HG02938 (cell line): ENCODE data around the gene FMNL2.

Experiments used
- ATAC-seq: cut with Tn5 transposase; IDR thresholded peaks from one replicate; pipeline ENCODE4 v1.9.1; 2021; ENCODE audit warnings: mild to moderate bottlenecking, moderate library complexity; ENCODE audit not compliant: unreplicated experiment

The FMNL2 gene

GRCh38 chr2:152489364-152489763 lies 154.4 kb downstream of the FMNL2 start:
- ATAC-seq: no peak

DNA sequence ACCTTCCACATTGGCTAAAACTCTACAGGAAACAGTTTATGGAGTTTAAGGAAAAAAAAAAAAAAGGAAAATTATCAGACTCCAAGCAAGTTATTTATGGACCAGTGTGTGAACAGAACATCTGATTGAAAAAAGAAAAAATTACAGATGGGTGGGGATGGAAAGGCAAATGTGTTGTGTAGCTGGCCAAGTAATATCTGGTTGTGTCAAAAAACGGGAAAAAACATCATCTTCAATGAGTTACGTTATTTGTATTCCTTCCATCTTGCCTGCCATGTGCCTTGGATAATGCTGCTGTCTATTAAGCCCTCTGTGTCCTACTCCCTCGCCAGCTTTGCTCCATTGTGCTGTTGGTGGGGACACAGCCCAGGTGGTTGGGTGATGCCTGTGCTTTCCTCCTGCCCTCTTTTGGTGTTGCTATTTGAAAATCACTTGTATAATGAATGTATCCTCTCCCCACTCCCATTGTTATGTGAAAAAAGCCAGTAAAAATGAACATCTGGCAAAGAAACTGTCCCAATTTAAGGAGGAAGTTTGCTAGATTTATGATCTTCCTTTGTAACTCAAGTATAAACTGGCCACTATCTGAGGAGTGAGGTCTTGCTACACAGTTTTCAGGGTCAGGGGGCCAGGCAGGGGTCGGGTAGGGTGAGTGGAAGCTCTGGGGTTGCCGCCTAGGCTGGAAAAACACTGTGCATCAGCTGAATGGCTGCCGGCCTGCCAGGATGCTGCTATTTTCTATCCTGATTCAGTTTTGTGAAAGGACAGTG lies 155.9 kb downstream of the FMNL2 start:
- no peak for ATAC-seq

DNA sequence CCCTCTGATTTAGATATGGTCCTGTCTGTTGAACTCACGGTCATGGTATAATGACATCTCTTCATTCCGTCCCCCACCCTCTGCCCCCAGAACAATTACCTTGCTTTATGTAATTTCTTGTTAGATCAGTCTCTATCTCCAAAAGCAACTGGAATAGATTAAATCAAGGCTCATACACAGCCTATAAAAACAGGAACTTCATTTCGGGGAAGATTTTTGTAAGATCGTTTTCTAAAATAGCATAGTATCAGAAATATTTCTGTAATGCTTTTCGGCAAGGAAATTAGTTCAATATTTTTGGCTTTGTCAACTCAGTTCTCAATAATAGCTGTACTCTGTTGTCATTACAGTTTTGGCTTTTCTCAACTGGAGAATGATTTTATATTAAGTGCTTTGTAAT lies 157.2 kb downstream of the FMNL2 start:
- no peak for ATAC-seq

DNA sequence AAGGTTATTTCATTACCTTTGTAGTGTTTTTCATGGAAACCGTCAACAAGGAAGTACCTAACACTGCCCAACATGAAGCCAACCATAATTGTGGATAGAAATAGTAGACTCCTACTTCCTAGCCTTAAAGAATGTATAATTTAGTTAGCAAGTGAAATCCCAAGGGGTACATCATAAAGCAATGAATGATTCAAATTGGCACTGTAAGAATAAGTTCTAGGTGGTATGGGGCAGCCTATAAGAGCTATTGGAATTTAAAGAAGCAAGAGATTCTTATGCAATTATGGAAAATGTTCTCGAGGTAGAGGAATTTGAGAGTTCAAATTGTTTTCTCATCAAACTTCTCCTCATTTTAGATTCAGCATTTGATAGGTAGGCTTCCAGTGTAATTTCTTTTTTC lies 157.9 kb downstream of the FMNL2 start:
- no peak for ATAC-seq

- ATAC-seq: no peak
Measured at GRCh38 chr2:152493417-152493816, 158.4 kb downstream of the FMNL2 start.

DNA sequence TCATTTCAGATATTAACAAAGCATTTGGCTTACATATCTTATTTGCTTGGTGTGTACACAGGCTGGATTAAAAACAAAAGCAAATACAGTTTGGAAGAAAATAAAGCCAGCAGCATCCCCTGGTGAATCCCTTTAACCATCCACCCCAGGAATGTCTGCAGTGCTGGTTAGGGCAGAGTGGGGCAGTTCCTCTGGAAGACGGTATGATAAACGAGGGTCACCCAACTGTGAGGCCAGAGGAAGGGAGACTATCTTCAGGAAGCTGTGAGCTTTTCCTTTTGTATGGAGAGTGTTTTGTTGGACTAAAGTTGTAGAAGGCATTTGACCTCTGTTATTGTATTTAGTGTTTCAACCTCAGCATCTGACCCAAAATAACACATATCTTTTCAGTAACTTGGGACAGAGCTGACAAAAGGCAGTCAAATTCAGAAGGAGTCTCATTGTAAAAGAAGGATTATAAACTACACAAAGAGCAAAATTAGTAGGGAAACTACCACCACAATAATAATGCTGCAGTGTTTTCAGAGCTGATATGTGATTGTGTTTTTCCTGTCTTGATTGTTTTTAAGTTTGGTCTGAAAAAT lies 159.1 kb downstream of the FMNL2 start:
- ATAC-seq: no peak

- ATAC-seq: no peak
Measured at GRCh38 chr2:152496371-152496770, 161.4 kb downstream of the FMNL2 start.

GRCh38 chr2:152497481-152498052 lies 162.6 kb downstream of the FMNL2 start:
- peak; percentile 78 for ATAC-seq

DNA sequence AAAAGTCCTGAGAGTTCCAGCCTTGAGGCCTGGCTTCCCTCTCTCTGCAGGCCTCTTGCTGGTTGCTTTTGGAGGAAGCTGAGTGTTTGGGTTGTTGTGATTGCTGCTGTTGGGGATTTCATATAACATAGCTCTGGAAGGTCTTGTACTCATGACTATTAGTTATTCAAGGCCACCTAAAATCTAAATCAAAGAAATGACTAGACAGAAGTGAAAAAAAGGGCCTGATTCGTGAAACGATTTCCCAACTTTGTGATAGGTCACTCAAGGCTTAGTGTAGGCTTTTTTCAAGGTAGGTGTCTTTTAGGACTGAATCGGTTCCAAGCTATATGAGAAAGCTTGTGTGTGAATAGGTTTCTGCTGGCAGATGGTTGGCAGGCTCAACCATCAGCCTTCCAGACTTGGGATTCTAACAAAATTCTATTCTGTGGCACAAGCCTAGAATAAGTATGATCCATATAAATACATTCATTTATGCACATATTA lies 164.4 kb downstream of the FMNL2 start:
- no peak for ATAC-seq

- no peak for ATAC-seq
Measured at GRCh38 chr2:152499896-152500735, 165.1 kb downstream of the FMNL2 start.

DNA sequence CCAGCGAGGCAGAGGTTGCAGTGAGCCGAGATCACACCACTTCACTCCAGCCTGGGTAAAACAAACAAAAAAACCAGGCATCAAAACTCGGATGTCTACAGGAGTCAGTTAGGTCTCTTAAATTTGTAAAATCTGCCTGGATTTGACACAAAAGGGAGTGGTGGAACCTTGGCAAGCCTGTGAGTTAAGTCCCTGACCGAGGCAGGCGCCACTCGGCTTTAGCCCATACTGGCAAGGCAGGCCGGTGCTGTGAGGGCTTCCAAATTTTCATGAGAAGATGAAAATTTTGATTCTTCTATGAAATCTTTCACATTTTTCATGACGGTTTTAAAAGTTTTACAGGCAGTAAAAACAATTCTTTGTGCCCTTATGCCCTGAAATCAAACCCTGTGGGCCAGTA lies 165.8 kb downstream of the FMNL2 start:
- no peak for ATAC-seq

DNA sequence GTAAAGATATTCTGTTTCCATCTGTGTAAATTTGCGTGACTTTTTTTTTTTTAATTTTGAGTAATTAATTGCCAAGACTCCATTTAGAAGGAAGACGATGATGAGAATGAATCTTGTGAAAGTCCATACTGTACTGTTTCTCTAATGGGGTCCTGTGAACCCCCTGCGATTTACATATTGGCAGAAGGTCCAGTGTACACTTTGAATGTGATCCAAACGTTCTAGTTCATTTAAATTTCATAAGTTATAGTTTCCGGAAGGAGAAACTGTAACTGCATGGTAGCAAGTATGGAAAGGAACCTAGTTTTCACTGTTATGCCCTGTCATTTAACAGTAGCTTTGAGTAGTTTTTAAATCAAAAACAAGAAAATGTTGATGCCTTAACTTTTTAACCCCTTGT lies 166.7 kb downstream of the FMNL2 start:
- no peak for ATAC-seq

DNA sequence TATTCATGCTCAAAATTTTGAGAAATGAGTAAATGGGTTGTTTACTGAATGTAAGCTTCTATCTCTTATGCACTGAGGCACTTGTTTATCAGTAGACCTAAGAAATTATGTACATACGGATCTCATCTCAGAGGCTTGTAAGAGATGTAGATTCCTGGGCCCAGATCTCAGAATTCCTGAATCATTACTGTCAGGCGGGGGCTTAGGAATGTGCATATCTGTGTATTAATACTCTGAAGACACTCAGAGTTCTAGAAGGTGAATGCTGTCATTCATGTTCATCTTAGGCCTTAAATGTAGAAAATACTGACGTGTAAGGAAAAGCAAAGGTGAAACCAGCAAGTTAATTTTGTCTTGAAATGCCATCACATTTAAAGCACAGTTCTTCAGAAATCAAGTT lies 169.6 kb downstream of the FMNL2 start:
- ATAC-seq: no peak

DNA sequence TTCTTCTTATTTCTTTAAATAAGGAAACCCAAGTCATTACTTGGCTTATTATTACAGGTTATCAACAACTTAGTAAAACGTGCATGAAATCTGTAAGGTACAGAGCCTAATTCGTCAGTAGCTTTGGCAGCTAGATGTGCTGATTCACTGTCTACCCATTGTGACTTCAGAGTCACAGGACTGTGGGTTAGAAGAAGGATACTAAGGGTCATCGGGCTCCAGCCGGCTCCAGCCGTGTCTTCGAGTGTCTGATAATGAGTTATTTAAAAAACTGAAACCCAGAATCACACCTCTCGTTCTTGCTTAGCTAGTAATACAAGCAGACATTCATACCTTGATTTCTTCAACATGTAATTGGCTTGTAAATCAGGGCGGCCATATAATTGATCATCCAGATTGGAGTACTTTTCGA lies 170.5 kb downstream of the FMNL2 start:
- ATAC-seq: no peak

DNA sequence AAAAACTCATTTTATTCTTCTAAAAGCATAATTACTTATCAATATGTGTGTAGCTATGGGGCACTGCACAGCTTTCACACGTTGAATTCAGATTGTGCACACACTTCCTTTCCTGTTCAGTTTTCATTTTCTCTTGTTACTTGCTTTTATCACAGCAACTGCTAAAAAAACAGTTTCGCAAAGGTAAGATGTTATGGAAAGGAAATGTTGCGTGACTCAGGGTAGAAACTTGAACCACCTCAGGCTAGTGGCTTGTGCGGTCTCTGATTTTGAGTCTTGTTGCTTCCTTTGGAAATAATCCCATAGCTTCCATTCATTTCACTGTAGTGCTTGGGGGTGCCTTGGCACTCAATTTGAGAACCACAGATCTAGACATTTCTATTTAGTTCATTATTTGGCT lies 171.9 kb downstream of the FMNL2 start:
- no peak for ATAC-seq

GRCh38 chr2:152507907-152508306 lies 172.9 kb downstream of the FMNL2 start:
- no peak for ATAC-seq

DNA sequence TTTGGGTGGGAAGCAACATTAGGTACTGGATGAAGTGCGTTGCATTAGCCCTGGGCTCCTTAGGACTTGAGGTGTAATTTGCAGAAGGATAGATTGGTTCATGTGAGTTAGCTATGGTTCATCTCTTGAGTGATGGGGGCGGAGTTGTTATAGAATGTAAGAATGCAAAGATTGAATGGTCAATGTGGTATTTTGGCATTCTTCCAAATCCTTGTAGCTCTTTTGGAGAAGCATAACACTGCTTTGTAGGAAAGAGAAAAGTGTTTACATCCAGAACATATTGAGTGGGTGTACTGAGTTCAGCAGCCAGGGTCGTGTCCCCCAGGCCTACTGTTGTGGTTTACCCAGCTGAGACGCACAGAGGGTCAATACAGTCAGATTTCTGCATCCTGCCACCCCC lies 173.5 kb downstream of the FMNL2 start:
- no peak for ATAC-seq

DNA sequence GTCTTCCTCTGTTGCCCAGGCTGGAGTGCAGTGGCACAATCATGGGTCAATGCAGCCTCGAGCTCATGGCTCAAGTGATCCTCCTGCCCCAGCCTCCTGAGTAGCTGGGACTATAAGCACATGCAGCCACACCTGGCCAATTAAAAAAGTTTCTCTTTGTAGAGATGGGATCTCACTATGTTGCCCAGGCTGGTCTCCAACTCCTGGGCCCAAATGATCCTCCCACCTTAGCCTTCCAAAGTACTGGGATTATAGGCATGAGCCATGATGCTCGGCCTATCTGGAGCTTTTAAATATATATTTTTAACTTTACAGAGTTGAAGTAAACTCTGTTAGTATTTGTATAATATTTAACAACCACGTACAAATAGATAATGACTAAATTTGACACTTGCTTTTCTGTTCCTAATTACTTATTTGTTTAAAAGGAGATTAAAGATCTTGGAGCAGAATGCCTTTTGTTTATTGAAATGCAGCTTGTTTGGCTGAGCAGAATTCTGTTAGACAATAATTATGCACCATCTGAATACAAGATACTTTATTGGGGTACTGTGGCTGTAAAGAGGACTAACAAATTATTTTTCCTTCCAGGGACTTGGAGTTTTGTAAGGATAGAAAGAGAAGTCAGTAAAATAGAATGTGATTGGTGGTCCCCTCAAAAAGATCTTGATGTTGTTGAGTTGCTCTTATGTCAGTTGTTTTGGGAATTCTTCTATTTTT lies 175.0 kb downstream of the FMNL2 start:
- no peak for ATAC-seq

DNA sequence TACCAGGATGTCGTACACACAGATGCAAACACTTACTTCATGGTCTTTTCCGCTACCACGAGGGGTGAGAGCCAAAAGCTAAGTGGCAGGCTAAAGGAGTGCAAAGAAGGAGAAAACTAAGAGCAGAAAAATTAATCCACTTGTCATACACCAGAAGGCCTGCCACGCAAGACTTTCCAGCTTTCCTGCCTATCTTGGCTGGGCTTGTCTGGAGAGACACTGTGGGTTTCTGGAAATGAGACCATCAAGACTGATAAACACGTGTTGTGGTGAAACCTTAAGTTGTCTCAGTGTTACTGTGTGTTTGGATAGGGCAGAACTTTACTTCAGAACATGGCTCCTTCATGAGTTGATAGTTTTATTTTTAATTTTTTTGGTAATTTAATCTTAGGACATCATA lies 175.6 kb downstream of the FMNL2 start:
- ATAC-seq: no peak

GRCh38 chr2:152511981-152512380 lies 177.0 kb downstream of the FMNL2 start:
- no peak for ATAC-seq

DNA sequence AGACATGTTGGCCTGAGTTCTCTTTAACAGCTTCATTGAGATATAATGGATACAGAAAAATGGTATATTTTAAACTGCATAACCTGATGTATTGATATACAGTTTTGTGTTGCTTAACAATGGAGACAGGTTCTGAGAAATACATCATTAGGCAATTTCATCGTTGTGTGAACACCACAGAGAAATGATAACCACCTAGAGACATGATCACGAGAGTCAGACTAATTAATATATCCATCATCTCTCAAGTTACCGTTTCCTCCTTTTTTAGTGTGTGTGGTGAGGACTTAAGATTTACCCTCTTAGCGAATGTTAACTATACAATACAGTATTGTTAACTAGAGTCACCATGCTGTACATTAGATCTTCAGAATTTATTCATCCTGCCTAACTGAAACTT lies 178.1 kb downstream of the FMNL2 start:
- no peak for ATAC-seq
